ENCODE results near the gene HOXA7.

DNA sequence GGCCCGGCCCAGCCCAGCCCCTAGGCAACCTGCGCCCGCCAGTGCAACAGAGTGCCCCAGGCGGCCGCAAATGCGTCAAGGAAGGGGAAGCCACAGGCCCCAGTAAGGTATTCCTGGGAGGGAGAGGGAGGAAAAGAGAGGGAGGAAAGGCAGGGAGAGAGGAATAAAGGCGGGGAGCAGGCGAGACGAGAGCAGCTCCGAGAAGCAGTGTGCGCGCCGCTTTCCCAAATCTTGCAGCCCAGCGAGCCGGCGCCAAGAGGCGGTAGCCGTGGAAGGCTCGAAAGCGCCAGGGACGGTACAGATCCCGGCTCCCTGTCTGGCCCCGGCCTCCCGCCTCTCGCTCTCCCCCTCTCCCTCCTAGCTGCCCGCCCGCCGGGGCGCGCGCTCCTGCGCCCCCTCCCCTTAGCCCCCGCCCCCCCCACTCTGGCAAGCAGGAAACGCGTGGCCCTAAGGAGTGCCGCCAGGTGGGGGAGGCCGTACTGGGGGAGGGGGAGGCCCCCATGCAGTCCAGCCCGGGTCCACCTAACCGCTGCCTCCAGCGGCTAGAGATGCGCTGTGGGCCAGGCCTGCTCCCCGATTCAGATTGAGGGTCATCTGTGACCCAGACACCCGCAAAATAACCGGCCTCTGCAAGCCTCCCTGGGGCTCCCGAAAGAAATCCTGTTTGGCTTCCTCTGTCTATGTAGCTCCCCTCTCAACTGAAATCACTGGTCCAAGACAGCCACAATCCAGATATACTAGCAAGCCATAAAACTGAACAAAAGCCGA lies 13.4 kb upstream of the HOXA7 start:
- TF ChIP-seq EZH2 (IDR thresholded peaks at IDR 0.05; ENCODE audit: low read depth, unreplicated experiment) (peak; percentile 99), ZNF114 (CRISPR knock-in tag; IDR thresholded peaks at IDR 0.05) (no peak), EZH2phosphoT487 (IDR thresholded peaks at IDR 0.05; ENCODE audit: unreplicated experiment) (peak; percentile 99), CREB1 (CRISPR knock-in tag; IDR thresholded peaks at IDR 0.05; ENCODE audit: low read depth) (no peak)
- TF ChIP-seq, protein P1, sequence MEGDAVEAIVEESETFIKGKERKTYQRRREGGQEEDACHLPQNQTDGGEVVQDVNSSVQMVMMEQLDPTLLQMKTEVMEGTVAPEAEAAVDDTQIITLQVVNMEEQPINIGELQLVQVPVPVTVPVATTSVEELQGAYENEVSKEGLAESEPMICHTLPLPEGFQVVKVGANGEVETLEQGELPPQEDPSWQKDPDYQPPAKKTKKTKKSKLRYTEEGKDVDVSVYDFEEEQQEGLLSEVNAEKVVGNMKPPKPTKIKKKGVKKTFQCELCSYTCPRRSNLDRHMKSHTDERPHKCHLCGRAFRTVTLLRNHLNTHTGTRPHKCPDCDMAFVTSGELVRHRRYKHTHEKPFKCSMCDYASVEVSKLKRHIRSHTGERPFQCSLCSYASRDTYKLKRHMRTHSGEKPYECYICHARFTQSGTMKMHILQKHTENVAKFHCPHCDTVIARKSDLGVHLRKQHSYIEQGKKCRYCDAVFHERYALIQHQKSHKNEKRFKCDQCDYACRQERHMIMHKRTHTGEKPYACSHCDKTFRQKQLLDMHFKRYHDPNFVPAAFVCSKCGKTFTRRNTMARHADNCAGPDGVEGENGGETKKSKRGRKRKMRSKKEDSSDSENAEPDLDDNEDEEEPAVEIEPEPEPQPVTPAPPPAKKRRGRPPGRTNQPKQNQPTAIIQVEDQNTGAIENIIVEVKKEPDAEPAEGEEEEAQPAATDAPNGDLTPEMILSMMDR (conservative IDR thresholded peaks at IDR 0.05; ENCODE audit: low read depth in 2 of 2): no peak
- TF ChIP-seq, protein P2, sequence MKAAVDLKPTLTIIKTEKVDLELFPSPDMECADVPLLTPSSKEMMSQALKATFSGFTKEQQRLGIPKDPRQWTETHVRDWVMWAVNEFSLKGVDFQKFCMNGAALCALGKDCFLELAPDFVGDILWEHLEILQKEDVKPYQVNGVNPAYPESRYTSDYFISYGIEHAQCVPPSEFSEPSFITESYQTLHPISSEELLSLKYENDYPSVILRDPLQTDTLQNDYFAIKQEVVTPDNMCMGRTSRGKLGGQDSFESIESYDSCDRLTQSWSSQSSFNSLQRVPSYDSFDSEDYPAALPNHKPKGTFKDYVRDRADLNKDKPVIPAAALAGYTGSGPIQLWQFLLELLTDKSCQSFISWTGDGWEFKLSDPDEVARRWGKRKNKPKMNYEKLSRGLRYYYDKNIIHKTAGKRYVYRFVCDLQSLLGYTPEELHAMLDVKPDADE (IDR thresholded peaks at IDR 0.05): no peak

Measured in GM23338 (cell line).